Neural crest cell (in vitro differentiated cells): Measurements from ENCODE around the gene FMNL2. TPM values are rescaled to one million over a fixed set of nuclear protein-coding genes. Genes with fewer than 3 reads are reported as not detected.

ENCODE experiments used
- DNase-seq: peaks from one replicate; pipeline ENCODE4 v3.0.0; 2021; ENCODE audit warnings: low read depth, mixed read lengths, low spot score
- H3K27ac Mint-ChIP-seq: one replicate; pipeline ENCODE4 v1.8.0; 2021; ENCODE audit warnings: mild to moderate bottlenecking, mixed read lengths; ENCODE audit not compliant: unreplicated experiment
- H3K27me3 Mint-ChIP-seq: 2 replicates; pipeline ENCODE4 v1.8.0; 2021; ENCODE audit warnings: low read depth, mild to moderate bottlenecking, mixed read lengths
- H3K36me3 Mint-ChIP-seq: 2 replicates; pipeline ENCODE4 v1.8.0; 2021; ENCODE audit warnings: low read depth, mild to moderate bottlenecking, mixed read lengths
- H3K4me1 Mint-ChIP-seq: 2 replicates; pipeline ENCODE4 v1.8.0; 2021; ENCODE audit warnings: mixed read lengths
- H3K4me3 Mint-ChIP-seq: one replicate; pipeline ENCODE4 v1.8.0; 2021; ENCODE audit warnings: mild to moderate bottlenecking, mixed read lengths
- H3K9me3 Mint-ChIP-seq: 2 replicates; pipeline ENCODE4 v1.8.0; 2021; ENCODE audit warnings: mixed read lengths
- CTCF ChIP-seq: fragments of 200-600 bp; sonication (generic); conservative IDR thresholded peaks from 2 replicates; pipeline ENCODE4 v1.5.0; 2021; ENCODE audit warnings: antibody characterized with exemption, mild to moderate bottlenecking
- total RNA-seq: library from RNA; stranded (reverse); gene quantifications from 2 replicates; pipeline ENCODE4 v1.2.1, GENCODE V29; 2021

FMNL2 gene
- total RNA-seq, 1 donor from 2014 or later, result 54.9 TPM

GRCh38 chr2:152638590-152638989, 303.6 kb downstream of the FMNL2 start:
- no peak for TF ChIP-seq CTCF
- Mint-ChIP-seq H3K27me3 (no peaks in the 10 kb centered on the region), H3K4me1 (peaks cover 8% of the 10 kb centered on the region), H3K36me3 (peaks cover 18% of the 10 kb centered on the region), H3K27ac (no peak overlapping the region), H3K9me3 (no peaks in the 10 kb centered on the region), H3K4me3 (no peak overlapping the region)
- DNase-seq, result no peak

- Mint-ChIP-seq H3K9me3 (no peaks in the 10 kb centered on the region), H3K27me3 (no peaks in the 10 kb centered on the region), H3K36me3 (peaks cover 21% of the 10 kb centered on the region), H3K4me3 (no peak overlapping the region), H3K27ac (no peak overlapping the region), H3K4me1 (peaks cover 22% of the 10 kb centered on the region)
- TF ChIP-seq CTCF, result no peak
- no peak for DNase-seq
These were observed 309.4 kb downstream of the FMNL2 start for GRCh38 chr2:152644189-152644873.

GRCh38 chr2:152646264-152646663, 311.3 kb downstream of the FMNL2 start:
- DNase-seq, result no peak
- peaks cover 22% of the 10 kb centered on the region for H3K4me1 Mint-ChIP-seq
- H3K4me3 Mint-ChIP-seq, result no peak overlapping the region
- no peak overlapping the region for H3K27ac Mint-ChIP-seq
- H3K36me3 Mint-ChIP-seq, result peaks cover 14% of the 10 kb centered on the region
- H3K27me3 Mint-ChIP-seq, result no peaks in the 10 kb centered on the region
- TF ChIP-seq CTCF, result no peak
- no peaks in the 10 kb centered on the region for H3K9me3 Mint-ChIP-seq

GRCh38 chr2:152646775-152647174, 311.8 kb downstream of the FMNL2 start:
- Mint-ChIP-seq H3K4me3 (peak overlapping the region; percentile 45), H3K27ac (no peak overlapping the region), H3K36me3 (peaks cover 11% of the 10 kb centered on the region), H3K27me3 (no peaks in the 10 kb centered on the region), H3K4me1 (peaks cover 22% of the 10 kb centered on the region), H3K9me3 (no peaks in the 10 kb centered on the region)
- TF ChIP-seq CTCF, result no peak
- no peak for DNase-seq

GRCh38 chr2:152647552-152647951, 312.6 kb downstream of the FMNL2 start:
- Mint-ChIP-seq H3K27me3 (no peaks in the 10 kb centered on the region), H3K36me3 (peaks cover 11% of the 10 kb centered on the region), H3K4me1 (peaks cover 22% of the 10 kb centered on the region), H3K27ac (peak overlapping the region; percentile 22), H3K4me3 (peak overlapping the region; percentile 68), H3K9me3 (no peaks in the 10 kb centered on the region)
- no peak for TF ChIP-seq CTCF
- DNase-seq, result no peak
